Upper lobe of left lung (tissue), 4 donors: ENCODE data around the gene RTP4.

Experiments used
- CTCF ChIP-seq, 6 experiments: fragments of 450-650 bp in 4 of 6; fragments of 200-600 bp in 2 of 6; sonication (generic) in 2 of 6; IDR thresholded peaks; one replicate each; pipeline ENCODE4 v1.5.1; 2016 to 2019; ENCODE audit warnings: antibody characterized with exemption in 6 of 6
- POLR2A ChIP-seq, 4 donors: fragments of 450-650 bp; IDR thresholded peaks; one replicate each; pipeline ENCODE4 v1.5.1; 2016 to 2017; ENCODE audit warnings: antibody characterized with exemption in 4 of 4, mild to moderate bottlenecking in 2 of 4
- POLR2AphosphoS5 ChIP-seq, 2 donors: sonication (generic); formaldehyde crosslinking; IDR thresholded peaks; one replicate each; pipeline ENCODE4 v1.5.1; 2017; ENCODE audit warnings: antibody characterized with exemption in 2 of 2

- peak; percentile 73 to 90 (median 83) for TF ChIP-seq CTCF (IDR thresholded peaks at IDR 0.05)
- no peak for TF ChIP-seq POLR2A (IDR thresholded peaks at IDR 0.05)
- no peak for TF ChIP-seq POLR2AphosphoS5 (IDR thresholded peaks at IDR 0.05)
Measured at GRCh38 chr3:187319699-187320302, 48.4 kb upstream of the RTP4 start.
